Colon (tissue), 2 donors: ENCODE measurements around the gene NXPE2.

Experiments
- FAIRE-seq: peaks from 2 replicates; lab custom pipeline; 2012; peaks lifted over from hg19 to GRCh38; lab: Jason Lieb, UNC
- donor health status: control.
- donor health status: control.

Gene NXPE2

DNA sequence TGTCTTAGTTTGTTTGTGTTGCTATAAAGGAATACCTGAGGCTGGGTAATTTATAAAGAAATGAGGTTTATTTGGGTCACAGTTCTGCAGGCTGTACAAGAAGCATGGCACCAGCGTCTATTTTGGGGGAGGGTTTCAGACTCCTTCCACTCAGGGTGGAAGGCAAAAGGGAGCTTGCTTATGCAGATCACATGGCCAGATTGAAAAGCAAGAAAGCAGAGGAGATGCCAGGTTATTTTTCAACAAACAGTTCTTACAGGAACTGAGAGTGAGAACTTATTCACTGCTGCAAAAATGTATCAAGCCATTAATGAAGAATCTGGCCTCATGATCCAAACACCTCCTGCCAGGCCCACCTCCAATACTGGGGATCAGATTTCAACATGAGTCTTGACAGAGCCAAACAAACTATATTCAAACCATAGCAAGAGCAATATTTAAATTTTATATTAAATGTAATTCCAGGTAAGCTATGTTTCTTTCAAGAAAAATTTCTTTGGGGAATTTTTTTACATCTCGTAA lies 66.9 kb downstream of the NXPE2 start:
- no peak for FAIRE-seq

- FAIRE-seq: no peak
Observed at GRCh38 chr11:114746013-114746412, 67.7 kb downstream of the NXPE2 start.
